ENCODE data around the gene WNT3A.

DNA sequence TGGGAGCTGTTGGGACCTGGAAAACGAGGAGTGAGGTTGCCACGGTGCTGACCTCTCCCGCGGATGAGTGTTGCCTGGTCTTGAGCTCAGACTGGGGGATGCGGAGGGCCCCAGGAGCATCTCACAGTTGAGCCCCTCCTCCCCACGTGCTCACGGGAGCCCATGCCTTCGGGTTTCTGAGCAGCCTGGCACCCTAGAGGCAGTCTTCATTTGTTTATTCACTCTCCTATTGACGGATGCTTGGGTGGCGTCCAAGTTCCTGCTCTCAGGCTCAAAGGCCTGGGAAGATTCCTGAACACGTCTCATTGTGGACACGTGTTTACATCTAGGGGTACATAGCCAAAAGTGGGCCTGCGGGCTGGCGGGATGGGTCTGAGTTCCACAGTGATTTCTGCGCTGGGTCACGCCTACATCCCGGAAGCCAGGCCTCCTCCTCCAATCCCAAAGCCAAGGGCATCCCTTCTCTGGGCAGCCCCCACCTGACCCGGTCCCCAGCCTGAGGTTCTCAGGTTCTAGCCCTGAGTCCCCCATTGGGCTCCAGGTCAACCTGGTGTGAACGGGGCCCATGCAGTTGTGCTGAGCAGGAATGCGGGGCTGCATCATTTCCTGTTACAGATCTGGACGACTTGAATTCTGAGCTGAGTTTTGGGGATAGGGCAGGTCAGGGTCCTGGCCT, 14.7 kb downstream of the WNT3A start:
- TF ChIP-seq, protein P1, sequence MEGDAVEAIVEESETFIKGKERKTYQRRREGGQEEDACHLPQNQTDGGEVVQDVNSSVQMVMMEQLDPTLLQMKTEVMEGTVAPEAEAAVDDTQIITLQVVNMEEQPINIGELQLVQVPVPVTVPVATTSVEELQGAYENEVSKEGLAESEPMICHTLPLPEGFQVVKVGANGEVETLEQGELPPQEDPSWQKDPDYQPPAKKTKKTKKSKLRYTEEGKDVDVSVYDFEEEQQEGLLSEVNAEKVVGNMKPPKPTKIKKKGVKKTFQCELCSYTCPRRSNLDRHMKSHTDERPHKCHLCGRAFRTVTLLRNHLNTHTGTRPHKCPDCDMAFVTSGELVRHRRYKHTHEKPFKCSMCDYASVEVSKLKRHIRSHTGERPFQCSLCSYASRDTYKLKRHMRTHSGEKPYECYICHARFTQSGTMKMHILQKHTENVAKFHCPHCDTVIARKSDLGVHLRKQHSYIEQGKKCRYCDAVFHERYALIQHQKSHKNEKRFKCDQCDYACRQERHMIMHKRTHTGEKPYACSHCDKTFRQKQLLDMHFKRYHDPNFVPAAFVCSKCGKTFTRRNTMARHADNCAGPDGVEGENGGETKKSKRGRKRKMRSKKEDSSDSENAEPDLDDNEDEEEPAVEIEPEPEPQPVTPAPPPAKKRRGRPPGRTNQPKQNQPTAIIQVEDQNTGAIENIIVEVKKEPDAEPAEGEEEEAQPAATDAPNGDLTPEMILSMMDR (IDR thresholded peaks at IDR 0.05): no peak
- no peak for TF ChIP-seq POLR2AphosphoS5 (IDR thresholded peaks at IDR 0.05)

Data from transverse colon (tissue), 4 donors.